Loucy (cell line): Measurements from ENCODE around the gene SLC19A1.

ENCODE experiments used
- CTCF ChIP-seq: fragments of 200-600 bp; sonication (generic); conservative IDR thresholded peaks from 2 replicates; pipeline ENCODE4 v1.5.1; 2014; ENCODE audit warnings: mild to moderate bottlenecking, antibody characterized with exemption, low read length
- EZH2phosphoT487 ChIP-seq: fragments of 200-600 bp; IDR thresholded peaks from 2 replicates; pipeline ENCODE4 v1.6.1; 2018; ENCODE audit warnings: antibody characterized with exemption, mild to moderate bottlenecking, moderate library complexity, borderline replicate concordance

GRCh38 chr21:45488931-45489721, 53.1 kb downstream of the SLC19A1 start:
- TF ChIP-seq CTCF (no peak), EZH2phosphoT487 (no peak)
